ENCODE measurements around the gene SLC25A26. TPM values are rescaled to one million over a fixed set of nuclear protein-coding genes. Genes with fewer than 3 reads are reported as not detected.

SLC25A26 gene
- total RNA-seq, 1 donor from 2014 or later, result 48.4 TPM

Other genes with a start within 250 kb of the SLC25A26 start
- 37.5 TPM for gene MAGI1, start 182.1 kb upstream of the SLC25A26 start, total RNA-seq